Measurements from ENCODE around the gene RAP1GDS1.
"Not testable (repeated sequence)": the region's sequence is repeated elsewhere in the genome, so short reads cannot be mapped to it uniquely, and the experiment has no call there.

- not testable (repeated sequence) for TF ChIP-seq CTCF (IDR thresholded peaks at IDR 0.05 in 4 of 5, conservative IDR thresholded peaks at IDR 0.05 in 1 of 5); POLR2A (IDR thresholded peaks at IDR 0.05)
Observed at GRCh38 chr4:98461121-98461865, 200.1 kb downstream of the RAP1GDS1 start.
